Fibroblast of lung (primary cell): ENCODE measurements around the gene GPC5.

Experiments
- EZH2 ChIP-seq: IDR thresholded peaks from 2 replicates; pipeline ENCODE4 v1.5.1; 2012; ENCODE audit warnings: low read length, control low read depth, mild to moderate bottlenecking; ENCODE audit errors: missing control alignments
- TF ChIP-seq, protein P1 (sequence below), 2 donors: IDR thresholded peaks in 1 of 2; conservative IDR thresholded peaks in 1 of 2; 1 replicate in 1 of 2; 2 replicates in 1 of 2; pipeline ENCODE4 v1.5.1; 2011 to 2012; ENCODE audit warnings: low read length in 2 of 2, control low read depth in 1 of 2, inconsistent platforms in 1 of 2, low read depth in 1 of 2, mild to moderate bottlenecking in 1 of 2

DNA sequence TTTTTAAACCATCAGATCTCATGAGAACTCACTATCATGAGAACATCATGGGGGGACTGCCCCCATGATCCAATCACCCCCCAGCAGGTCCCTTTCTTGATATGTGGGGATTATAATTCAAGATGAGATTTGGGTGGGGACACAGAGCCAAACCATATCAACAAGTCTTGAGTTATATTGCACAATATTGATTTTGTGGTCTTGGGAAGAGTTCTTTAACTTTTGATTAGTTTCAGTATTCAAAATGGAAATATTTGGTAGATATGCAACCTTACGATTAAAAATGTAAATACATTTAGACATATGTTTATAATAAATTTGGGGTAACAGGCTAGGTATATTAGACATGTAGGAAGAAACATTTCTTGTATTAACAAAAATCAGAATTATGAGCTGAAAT lies 188.2 kb downstream of the GPC5 start:
- TF ChIP-seq, protein P1, sequence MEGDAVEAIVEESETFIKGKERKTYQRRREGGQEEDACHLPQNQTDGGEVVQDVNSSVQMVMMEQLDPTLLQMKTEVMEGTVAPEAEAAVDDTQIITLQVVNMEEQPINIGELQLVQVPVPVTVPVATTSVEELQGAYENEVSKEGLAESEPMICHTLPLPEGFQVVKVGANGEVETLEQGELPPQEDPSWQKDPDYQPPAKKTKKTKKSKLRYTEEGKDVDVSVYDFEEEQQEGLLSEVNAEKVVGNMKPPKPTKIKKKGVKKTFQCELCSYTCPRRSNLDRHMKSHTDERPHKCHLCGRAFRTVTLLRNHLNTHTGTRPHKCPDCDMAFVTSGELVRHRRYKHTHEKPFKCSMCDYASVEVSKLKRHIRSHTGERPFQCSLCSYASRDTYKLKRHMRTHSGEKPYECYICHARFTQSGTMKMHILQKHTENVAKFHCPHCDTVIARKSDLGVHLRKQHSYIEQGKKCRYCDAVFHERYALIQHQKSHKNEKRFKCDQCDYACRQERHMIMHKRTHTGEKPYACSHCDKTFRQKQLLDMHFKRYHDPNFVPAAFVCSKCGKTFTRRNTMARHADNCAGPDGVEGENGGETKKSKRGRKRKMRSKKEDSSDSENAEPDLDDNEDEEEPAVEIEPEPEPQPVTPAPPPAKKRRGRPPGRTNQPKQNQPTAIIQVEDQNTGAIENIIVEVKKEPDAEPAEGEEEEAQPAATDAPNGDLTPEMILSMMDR (conservative IDR thresholded peaks at IDR 0.05 in 1 of 2, IDR thresholded peaks at IDR 0.05 in 1 of 2; ENCODE audit: low read depth in 1 of 2, low read length in 2 of 2) = no peak
- no peak for TF ChIP-seq EZH2
